Measurements from ENCODE around the gene SPACA1. TPM values are rescaled to one million over a fixed set of nuclear protein-coding genes. Genes with fewer than 3 reads are reported as not detected.

The SPACA1 gene
- total RNA-seq, 2 experiments from 2014 or later, result not detected

DNA sequence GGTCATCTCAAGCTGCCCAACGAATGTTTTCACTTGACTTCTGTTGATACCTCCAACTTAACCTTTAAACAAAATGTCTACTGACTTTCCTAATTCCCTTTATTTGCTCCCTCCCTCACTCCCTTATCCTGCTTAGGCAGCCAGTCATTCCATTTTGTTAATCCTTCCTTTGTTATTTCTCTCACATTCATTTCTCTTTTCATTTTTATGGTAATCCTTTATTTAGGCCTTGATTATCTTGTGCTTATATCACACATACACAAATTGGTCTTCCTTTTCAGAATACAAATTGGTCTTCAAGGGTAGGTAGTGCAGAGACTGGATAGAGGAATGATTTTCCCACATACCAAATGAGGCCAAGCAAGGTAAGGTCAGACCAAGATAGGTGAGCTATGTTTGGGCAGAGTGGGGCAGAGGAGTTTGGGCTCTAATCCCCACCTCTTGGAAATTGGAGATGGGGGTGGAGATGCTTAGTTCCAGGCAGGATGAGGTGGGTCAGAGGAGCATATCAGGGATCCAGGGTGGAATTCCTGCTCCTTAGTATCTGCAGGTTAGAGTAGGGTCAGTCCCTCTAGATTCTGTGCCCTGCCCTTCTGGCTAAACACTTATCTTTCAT, 2.0 kb upstream of the SPACA1 start:
- ATAC-seq, result no peak
- Mint-ChIP-seq H3K36me3 (ENCODE audit: low read depth) (no peaks in the 10 kb centered on the region), H3K9me3 (ENCODE audit: insufficient read depth) (no peaks in the 10 kb centered on the region), H3K27ac (no peak overlapping the region), H3K27me3 (ENCODE audit: low read depth) (peaks cover 20% of the 10 kb centered on the region), H3K4me1 (ENCODE audit: low read depth) (no peaks in the 10 kb centered on the region), H3K4me3 (no peak overlapping the region)
- no peak for DNase-seq
- CTCF ChIA-PET, result interaction anchor here (1.5 kb wide), 1 partner anchor 214 kb away, joined by 3 read pairs; no protein-coding TSS in a partner anchor
- POLR2A ChIA-PET, result no interaction called here

DNA sequence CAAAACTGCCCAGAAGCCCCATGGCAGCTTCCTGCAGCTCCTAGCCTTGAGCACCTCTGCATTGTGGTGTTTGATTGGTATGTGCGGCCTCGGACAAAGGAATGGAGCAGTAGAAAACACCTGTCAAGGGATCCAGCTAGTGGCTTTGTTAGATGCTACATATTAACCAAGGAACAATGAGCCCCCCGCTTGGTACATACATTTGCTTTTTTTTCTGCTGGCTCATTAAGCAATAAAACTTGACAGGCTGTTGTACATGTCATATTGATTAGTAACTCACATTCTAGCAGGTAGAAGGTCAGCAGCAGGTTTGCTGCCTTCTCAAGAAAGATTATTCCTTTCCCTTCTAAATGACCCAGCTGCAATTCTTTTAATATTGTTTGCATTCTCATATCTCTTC, 937 bp downstream of the SPACA1 start:
- DNase-seq (no peak), ATAC-seq (no peak)
- Mint-ChIP-seq H3K27me3 (ENCODE audit: low read depth) (peaks cover 21% of the 10 kb centered on the region), H3K4me3 (no peak overlapping the region), H3K4me1 (ENCODE audit: low read depth) (no peaks in the 10 kb centered on the region), H3K9me3 (ENCODE audit: insufficient read depth) (no peaks in the 10 kb centered on the region), H3K27ac (no peak overlapping the region), H3K36me3 (ENCODE audit: low read depth) (no peaks in the 10 kb centered on the region)
- ChIA-PET CTCF (no interaction called here), POLR2A (no interaction called here)

DNA sequence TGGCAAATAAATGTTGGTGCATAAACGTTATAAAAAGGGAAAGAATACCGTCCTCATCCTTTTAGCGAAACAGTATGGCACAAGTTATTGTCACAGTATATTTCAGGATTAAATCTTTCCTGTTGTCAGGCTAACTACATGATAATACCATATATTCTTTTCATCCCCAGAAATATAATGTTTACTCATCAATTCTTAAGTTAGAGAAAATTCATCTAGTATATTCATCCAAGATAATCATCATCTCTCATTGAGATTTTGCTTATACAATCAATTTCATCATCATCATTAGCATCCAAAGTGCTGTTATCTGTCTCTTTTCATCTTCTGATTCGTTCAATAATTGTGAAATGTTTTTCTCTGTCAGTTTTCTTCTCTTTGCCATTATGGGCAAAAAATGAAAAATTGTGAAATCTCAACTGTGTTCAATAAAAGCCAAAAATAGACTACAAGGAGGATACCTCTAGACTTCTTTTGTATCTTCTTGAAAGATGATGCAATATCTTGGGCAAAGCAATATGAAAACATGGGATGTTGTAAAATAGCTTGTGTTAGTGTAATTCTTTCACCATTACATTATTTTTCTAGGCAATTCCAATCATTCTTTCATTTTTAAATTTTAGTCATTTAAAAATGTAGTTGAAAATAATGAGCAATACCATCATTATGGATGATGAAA, 2.6 kb downstream of the SPACA1 start:
- Mint-ChIP-seq H3K4me3 (no peak overlapping the region), H3K27me3 (ENCODE audit: low read depth) (peaks cover 16% of the 10 kb centered on the region), H3K4me1 (ENCODE audit: low read depth) (no peaks in the 10 kb centered on the region), H3K27ac (no peak overlapping the region), H3K36me3 (ENCODE audit: low read depth) (no peaks in the 10 kb centered on the region), H3K9me3 (ENCODE audit: insufficient read depth) (no peaks in the 10 kb centered on the region)
- no peak for DNase-seq
- ATAC-seq, result no peak
- CTCF ChIA-PET, result no interaction called here
- POLR2A ChIA-PET, result no interaction called here

DNA sequence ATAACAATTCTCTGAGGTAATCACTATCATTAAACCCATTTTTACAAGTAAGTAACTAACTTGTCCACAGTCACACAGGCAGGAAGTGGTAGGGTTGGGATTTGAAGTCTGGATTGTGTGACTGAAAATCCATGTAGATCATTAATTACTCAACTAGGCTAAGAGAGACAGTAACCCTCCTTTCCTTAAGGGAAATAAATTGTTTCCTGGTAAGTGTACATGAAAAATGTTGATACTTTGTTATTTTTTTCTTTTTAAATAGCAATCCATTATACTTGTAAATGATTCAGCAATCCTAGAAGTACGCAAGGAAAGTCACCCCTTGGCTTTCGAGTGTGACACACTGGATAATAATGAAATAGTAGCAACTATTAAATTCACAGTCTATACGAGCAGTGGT, 11.6 kb downstream of the SPACA1 start:
- Mint-ChIP-seq H3K36me3 (ENCODE audit: low read depth) (no peaks in the 10 kb centered on the region), H3K27me3 (ENCODE audit: low read depth) (no peaks in the 10 kb centered on the region), H3K4me1 (ENCODE audit: low read depth) (no peaks in the 10 kb centered on the region), H3K4me3 (no peak overlapping the region), H3K9me3 (ENCODE audit: insufficient read depth) (no peaks in the 10 kb centered on the region), H3K27ac (no peak overlapping the region)
- ChIA-PET POLR2A (no interaction called here), CTCF (no interaction called here)
- DNase-seq, result no peak
- no peak for ATAC-seq

DNA sequence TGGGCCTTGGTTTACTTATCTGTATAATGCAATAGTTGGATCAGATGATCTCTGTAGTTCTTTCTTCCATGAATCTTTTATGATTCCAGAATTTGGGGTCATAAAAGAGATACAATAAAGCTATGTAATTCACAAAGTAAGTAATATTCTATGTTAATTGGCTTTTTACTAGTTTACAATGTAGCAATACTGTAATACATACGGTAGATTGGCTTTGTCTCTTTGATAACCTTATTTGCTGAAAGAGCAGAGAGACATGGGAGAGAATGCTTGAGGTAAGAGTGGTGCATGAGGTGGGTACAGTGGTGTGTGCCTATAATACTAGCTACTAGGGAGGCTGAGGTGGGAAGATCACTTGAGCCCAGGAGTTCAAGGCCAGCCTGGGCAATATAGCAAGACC, 14.7 kb downstream of the SPACA1 start:
- Mint-ChIP-seq H3K9me3 (ENCODE audit: insufficient read depth) (no peaks in the 10 kb centered on the region), H3K36me3 (ENCODE audit: low read depth) (no peaks in the 10 kb centered on the region), H3K27ac (no peak overlapping the region), H3K4me3 (no peak overlapping the region), H3K4me1 (ENCODE audit: low read depth) (no peaks in the 10 kb centered on the region), H3K27me3 (ENCODE audit: low read depth) (no peaks in the 10 kb centered on the region)
- POLR2A ChIA-PET, result no interaction called here
- ATAC-seq (no peak), DNase-seq (no peak)
- CTCF ChIA-PET, result no interaction called here

DNA sequence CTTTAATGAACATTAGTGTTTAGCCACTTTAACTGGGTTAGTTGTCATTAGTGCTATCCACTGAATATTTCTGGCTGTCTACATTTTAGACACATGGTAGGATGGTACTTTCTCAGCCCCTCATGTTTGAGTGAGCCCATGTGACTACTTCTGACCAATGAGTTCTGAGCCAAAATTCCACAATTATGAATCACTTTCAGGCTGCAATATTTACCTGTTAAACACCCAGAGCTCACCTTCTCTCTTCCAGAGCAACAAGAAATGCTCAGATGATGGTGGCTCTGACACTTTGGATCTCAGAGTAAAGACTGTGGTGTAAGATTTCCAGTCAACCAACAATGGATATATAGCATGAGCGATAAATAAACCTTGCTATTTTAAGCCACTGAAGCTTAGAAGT, 24.8 kb downstream of the SPACA1 start:
- peaks cover 8% of the 10 kb centered on the region for H3K27me3 Mint-ChIP-seq (ENCODE audit: low read depth)
- no peaks in the 10 kb centered on the region for H3K4me1 Mint-ChIP-seq (ENCODE audit: low read depth)
- no peaks in the 10 kb centered on the region for H3K9me3 Mint-ChIP-seq (ENCODE audit: insufficient read depth)
- CTCF ChIA-PET, result no interaction called here
- POLR2A ChIA-PET, result no interaction called here
- H3K27ac Mint-ChIP-seq, result no peak overlapping the region
- no peak for ATAC-seq
- no peak overlapping the region for H3K4me3 Mint-ChIP-seq
- H3K36me3 Mint-ChIP-seq (ENCODE audit: low read depth), result no peaks in the 10 kb centered on the region
- DNase-seq, result no peak

DNA sequence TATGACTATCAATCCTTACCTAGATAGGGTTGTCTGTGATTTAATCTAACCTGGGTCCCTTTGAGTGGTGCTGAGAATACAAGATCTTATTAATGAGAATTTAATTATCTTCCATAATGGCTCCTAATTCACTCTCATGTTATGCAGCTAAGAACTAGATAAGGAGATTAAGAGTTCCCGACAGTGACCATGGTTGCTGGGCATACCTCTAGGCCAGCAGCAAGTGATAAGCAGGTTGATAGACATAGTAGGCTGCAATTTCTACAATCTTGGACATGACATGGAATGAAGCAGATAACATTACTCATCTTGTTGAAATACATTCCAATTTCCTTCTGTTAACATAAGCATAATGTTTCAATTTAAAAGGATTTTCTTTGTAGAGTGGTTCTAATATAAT, 27.1 kb downstream of the SPACA1 start:
- POLR2A ChIA-PET, result no interaction called here
- H3K4me1 Mint-ChIP-seq (ENCODE audit: low read depth), result no peaks in the 10 kb centered on the region
- CTCF ChIA-PET, result no interaction called here
- peaks cover 4% of the 10 kb centered on the region for H3K27me3 Mint-ChIP-seq (ENCODE audit: low read depth)
- ATAC-seq (no peak), DNase-seq (no peak)
- H3K27ac Mint-ChIP-seq, result no peak overlapping the region
- no peak overlapping the region for H3K4me3 Mint-ChIP-seq
- no peaks in the 10 kb centered on the region for H3K9me3 Mint-ChIP-seq (ENCODE audit: insufficient read depth)
- H3K36me3 Mint-ChIP-seq (ENCODE audit: low read depth), result no peaks in the 10 kb centered on the region

DNA sequence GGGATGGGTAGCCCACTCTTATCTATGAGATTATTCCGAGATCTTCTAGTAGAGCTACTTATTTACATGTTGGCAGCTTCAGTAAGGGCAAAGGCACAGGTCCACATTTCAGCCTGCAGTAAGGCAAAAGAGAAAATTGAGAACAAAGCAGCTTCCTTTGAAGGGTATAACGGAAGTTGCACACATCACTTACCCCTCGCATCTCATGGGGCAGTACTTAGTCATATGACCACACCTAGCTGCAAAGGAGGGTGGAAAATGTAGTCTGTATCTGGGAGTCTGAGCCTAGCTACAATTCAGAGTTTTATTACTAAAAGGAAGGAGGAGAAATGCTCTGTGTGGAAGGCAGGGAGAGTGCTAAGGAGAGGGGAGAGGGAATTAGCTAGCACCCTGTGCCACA, 29.7 kb downstream of the SPACA1 start:
- DNase-seq (no peak), ATAC-seq (no peak)
- CTCF ChIA-PET, result interaction anchor here (0.6 kb wide), 1 partner anchor 10 kb away, joined by 3 read pairs; no protein-coding TSS in a partner anchor
- Mint-ChIP-seq H3K36me3 (ENCODE audit: low read depth) (no peaks in the 10 kb centered on the region), H3K4me1 (ENCODE audit: low read depth) (no peaks in the 10 kb centered on the region), H3K27me3 (ENCODE audit: low read depth) (no peaks in the 10 kb centered on the region), H3K4me3 (no peak overlapping the region), H3K9me3 (ENCODE audit: insufficient read depth) (no peaks in the 10 kb centered on the region), H3K27ac (no peak overlapping the region)
- POLR2A ChIA-PET, result no interaction called here

DNA sequence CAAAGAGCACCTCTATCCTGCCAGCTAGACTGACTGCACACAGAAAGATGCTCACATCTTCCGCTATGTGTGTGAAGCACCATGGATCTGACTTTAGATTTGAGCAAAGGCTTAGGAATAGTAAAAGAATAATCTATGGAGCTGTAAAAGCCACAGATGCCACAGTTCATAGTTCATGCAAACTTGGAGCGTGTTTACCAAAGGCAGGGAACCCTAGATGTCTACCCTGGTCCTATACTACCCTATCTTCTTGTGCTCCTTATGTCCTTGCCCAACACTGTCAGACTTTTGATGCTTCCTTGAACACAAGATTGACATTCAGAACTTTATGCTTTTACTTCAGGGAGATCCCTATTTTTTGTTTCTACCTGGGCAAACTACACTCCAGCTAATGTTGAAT, 39.2 kb downstream of the SPACA1 start:
- Mint-ChIP-seq H3K9me3 (ENCODE audit: insufficient read depth) (no peaks in the 10 kb centered on the region), H3K4me3 (no peak overlapping the region), H3K27me3 (ENCODE audit: low read depth) (peaks cover 9% of the 10 kb centered on the region), H3K27ac (no peak overlapping the region), H3K36me3 (ENCODE audit: low read depth) (no peaks in the 10 kb centered on the region), H3K4me1 (ENCODE audit: low read depth) (no peaks in the 10 kb centered on the region)
- POLR2A ChIA-PET, result no interaction called here
- CTCF ChIA-PET, result interaction anchor here (0.7 kb wide), 1 partner anchor 9 kb away, joined by 3 read pairs; no protein-coding TSS in a partner anchor
- DNase-seq, result no peak
- no peak for ATAC-seq

DNA sequence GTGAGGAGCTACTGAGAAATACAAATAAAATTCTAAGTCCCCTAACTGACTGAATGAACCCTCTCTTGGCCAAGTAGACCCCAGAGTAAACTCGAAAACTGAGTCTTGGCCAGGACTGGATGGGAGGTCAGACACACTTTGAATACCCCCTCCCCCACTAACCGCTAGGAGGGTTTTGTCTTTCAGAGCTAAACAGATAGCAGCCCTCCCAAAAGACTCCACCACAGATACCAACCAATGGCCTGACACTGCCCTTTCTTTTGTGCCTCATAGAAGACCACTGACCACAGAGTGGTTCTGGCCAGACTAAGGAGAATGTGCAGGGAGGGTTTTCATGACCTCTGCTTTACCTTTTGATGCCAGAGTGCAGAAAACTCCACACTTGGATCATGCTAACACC, 42.1 kb downstream of the SPACA1 start:
- no peak for DNase-seq
- H3K27ac Mint-ChIP-seq, result no peak overlapping the region
- no peak overlapping the region for H3K4me3 Mint-ChIP-seq
- no peaks in the 10 kb centered on the region for H3K36me3 Mint-ChIP-seq (ENCODE audit: low read depth)
- ChIA-PET CTCF (no interaction called here), POLR2A (no interaction called here)
- H3K9me3 Mint-ChIP-seq (ENCODE audit: insufficient read depth), result no peaks in the 10 kb centered on the region
- H3K27me3 Mint-ChIP-seq (ENCODE audit: low read depth), result peaks cover 9% of the 10 kb centered on the region
- no peak for ATAC-seq
- H3K4me1 Mint-ChIP-seq (ENCODE audit: low read depth), result no peaks in the 10 kb centered on the region

DNA sequence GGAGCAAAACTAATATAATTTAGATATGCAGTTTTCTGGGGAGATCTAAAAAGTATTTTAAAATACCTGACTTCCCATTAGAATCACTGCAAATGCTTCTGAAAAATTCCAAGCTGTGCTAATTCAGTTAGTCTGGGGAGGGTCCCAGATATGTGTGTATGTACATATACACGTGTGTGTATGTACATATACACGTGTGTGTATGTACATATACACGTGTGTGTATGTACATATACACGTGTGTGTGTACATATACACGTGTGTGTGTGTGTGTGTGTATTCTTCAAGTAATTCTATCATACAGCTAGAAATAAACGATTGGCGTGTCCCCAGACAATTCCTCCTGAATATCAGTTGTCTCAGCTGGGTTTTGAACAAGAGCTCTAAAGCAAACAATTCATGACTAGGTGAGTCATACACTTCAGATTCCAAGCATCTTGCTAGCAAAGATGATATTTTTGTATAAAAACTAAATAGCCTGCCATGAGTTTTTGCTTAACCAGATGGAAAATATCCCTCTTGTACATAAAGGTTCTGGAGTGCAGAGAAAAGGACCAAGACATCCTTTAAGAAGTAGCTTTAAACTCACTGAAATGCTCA, 58.2 kb downstream of the SPACA1 start:
- ChIA-PET POLR2A (interaction anchor here (0.6 to 0.7 kb wide), 2 partner anchors 680 to 715 kb away, joined by 3 to 4 read pairs; no protein-coding TSS in a partner anchor), CTCF (no interaction called here)
- Mint-ChIP-seq H3K4me3 (no peak overlapping the region), H3K4me1 (ENCODE audit: low read depth) (no peaks in the 10 kb centered on the region), H3K27me3 (ENCODE audit: low read depth) (no peaks in the 10 kb centered on the region), H3K27ac (no peak overlapping the region), H3K36me3 (ENCODE audit: low read depth) (no peaks in the 10 kb centered on the region), H3K9me3 (ENCODE audit: insufficient read depth) (no peaks in the 10 kb centered on the region)
- DNase-seq, result no peak
- ATAC-seq, result no peak

DNA sequence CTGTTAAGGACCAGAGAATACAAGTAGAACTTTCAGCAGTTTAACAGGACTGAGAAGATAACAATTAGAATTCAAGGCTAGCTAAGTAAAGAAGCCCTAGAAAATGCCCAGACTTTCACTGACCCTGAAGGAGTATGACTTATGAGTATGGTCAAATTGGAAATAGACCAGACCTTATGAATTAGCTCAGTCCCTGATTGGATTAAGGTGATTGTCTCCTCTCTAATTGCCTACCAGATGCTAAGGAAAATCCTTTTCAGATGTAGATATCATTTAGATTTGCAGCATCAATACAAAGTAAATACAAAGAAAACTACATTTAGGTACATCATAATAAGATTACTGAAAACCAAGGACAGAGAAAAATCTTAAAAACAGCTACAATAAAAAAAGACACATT, 59.6 kb downstream of the SPACA1 start:
- ATAC-seq (no peak), DNase-seq (no peak)
- CTCF ChIA-PET, result no interaction called here
- Mint-ChIP-seq H3K9me3 (ENCODE audit: insufficient read depth) (no peaks in the 10 kb centered on the region), H3K4me3 (no peak overlapping the region), H3K27me3 (ENCODE audit: low read depth) (no peaks in the 10 kb centered on the region), H3K36me3 (ENCODE audit: low read depth) (no peaks in the 10 kb centered on the region), H3K4me1 (ENCODE audit: low read depth) (no peaks in the 10 kb centered on the region), H3K27ac (no peak overlapping the region)
- POLR2A ChIA-PET, result no interaction called here
